ENCODE measurements around the gene ZSWIM4.
"Not testable (repeated sequence)": the region's sequence is repeated elsewhere in the genome, so short reads cannot be mapped to it uniquely, and the experiment has no call there.

Gene ZSWIM4

DNA sequence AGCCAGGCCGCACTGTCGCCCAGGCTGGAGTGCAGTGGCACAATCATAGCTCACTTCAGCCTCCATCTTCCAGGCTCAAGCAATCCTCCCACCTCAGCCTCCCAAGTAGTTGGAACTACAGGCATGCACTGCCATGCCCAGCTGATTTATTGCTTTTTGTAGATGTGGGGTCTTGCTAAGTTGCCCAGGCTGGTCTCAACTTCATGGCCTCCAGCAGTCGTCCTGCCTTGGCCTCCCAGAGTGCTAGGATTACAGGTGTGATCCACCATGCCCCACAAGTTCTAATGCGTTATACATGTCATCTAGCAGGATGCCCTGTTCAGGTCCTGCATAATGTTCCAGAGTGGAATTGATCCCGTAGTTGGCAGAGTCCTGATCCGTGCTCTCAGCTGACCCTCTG lies 16.4 kb upstream of the ZSWIM4 start:
- no peak for DNase-seq

- DNase-seq: not testable (repeated sequence)
These were observed 15.4 kb upstream of the ZSWIM4 start for GRCh38 chr19:13779794-13780193.

DNA sequence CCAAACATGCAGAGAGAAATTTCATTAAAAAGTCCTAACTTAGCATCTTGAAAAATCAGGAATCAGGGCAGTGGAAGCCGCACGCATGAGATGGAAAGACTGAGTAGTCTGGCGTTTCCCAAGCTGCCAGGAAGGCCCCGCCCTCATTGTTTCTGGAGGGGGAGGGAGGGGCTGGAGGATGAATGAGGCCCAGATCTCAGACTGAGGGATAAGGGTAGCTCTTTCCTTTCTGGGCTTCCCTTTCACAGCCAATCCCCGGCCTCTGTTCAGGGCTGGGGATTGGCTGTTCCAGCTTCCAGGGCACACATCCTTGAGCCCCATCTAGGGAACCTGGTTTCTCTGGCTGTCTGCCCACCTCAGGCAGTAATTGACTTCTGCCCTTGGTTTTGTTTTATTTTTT lies 13.7 kb upstream of the ZSWIM4 start:
- DNase-seq: peak; percentile 85

DNA sequence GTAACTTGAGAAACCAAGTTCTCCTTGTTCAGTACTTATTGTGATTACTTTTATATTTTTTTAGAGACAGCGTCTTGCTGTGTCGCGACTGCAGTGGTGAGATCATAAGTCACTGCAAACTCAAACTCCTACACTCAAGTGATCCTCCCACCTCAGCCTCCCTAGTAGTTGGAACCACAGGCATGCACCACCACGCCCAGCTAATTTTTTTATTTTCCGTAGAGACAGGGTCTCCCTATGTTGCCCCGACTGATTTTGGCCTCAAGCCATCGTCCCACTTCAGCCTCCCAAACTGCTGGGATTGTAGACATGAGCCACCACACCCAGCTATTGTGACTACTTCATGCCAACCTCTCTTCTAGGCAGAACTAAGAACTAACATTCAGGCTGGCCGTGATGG lies 12.7 kb upstream of the ZSWIM4 start:
- no peak for DNase-seq

DNA sequence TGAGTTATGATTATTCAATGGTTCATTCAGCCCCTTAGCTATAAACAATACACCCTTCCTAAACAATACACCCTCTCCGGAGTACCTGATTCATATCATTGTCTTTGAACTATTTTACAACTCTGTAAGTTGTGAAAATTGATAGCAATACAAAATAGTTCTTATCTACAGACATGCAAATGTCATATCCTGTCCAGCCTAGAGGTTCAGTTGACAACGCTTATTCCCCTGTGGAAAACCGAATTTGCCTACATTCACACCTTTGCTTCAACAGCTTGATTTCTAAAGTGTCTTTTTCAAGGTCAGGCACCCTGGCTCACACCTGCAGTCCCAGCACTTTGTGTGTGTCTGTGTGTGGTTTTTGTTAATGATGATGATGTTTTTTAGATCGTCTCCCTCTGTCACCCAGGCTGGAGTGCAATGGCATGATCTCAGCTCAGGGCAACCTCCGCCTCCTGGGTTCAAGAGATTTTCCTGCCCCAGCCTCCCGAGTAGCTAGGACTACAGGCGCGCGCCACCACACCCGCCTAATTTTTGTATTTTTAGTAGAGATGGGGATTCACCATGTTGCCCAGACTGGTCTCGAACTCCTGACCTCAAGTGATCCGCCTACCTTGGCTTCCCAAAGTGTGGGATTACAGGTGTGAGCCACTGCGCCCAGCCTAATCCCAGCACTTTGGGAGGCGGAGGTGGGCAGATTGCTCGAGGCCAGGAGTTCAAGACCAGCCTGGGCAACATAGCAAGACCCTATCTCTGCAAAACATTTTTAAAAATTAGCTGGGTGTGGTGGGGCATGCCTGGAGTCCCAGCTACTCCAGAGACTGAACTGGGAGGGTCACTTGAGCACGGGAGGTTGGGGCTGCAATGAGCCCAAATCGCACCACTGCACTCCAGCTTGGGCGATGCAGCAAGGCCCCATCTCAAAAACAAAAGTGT lies 11.4 kb upstream of the ZSWIM4 start:
- no peak for DNase-seq

- DNase-seq: peak; percentile 67
These were observed 10.4 kb upstream of the ZSWIM4 start for GRCh38 chr19:13784731-13785452.

DNA sequence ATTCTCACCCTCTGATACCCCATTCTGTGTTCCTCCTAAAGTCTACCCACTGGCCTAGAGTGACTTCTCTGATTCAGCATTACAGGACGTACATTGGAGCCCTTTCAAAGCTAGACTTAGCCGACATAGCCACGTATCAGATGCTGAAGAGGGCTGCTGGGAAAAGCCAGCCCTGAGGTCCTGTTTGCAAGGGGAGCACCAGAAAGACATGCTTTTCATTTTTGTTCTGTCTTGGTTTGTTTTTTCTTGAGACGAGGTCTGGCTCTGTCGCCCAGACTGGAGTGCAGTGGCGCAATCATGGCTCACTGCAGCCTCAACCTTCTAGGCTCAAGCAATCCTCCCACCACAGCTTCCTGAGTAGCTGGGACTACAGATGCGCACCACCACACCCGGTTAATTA lies 6.3 kb upstream of the ZSWIM4 start:
- no peak for DNase-seq

- no peak for DNase-seq
These were observed 4.9 kb upstream of the ZSWIM4 start for GRCh38 chr19:13790354-13790753.

DNA sequence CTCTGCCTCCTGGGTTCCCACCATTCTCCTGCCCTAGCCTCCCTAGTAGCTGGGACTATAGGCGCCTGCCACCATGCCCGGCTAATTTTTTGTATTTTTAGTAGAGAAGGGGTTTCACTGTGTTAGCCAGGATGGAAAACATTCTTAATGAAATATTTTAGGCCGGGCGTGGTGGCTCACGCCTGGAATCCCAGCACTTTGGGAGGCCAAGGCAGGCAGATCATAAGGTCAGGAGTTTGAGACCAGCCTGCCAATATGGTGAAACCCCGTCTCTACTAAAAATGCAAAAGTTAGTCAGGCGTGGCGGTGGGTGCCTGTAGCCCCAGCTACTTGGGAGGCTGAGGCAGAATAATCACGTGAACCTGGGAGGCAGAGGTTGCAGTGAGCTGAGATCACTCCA lies 1.9 kb upstream of the ZSWIM4 start:
- not testable (repeated sequence) for DNase-seq

DNA sequence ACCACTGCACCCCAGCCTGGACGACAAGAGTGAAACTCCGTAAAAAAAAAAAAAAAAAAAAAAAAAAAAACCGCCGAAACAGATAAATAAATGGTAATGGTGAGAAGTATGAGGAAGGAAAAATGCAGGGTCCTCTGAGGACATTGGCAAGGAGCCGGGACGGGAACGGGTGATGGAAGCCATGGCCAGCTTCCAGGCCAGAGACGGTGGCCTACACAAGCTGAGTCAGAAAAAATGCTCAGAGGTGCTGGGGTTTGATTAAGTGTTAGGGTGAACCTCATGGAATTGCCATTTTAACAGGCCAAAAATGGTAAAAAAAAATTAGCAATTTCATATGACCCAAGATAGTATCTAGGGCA lies 866 bp upstream of the ZSWIM4 start:
- no peak for DNase-seq

GRCh38 chr19:13795595-13796300 lies 505 bp downstream of the ZSWIM4 start:
- DNase-seq: no peak

DNA sequence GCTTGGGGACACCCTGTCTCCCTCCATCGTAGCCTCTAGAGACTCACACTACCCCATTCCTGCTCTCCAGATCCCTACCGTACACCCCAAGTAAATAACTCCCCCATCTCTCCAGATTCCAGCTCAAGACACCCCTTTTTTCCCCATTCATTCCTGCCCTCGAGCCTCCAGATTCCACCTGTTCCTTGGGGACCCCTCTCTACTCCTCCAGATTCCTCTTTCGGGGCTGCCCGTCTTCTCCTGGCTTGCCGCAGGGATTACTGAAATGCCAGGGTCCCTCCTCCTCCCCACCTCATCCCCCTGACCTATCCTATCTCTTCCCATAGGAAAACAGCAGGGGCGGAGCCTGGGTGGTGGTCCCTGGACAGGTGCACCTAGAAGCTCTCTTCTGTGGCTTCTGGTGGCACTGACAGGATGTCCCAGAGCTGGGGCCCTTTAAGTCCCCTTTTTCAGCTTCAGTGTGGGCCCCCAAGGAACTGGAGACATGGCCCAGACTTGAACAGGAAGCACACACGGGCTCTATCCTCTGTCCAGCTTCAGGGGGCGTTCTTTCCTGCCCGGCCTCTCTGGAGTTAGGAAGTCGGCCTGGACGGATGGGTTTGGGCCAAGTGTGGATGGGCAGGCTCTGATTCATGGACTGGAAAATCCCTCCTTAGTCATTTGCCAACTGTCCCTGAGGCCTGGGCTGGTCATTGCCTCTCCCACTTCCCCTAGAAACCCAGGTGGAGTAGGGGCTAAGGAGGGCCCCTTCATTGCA lies 1.2 kb downstream of the ZSWIM4 start:
- DNase-seq: peak; percentile 89

- no peak for DNase-seq
These were observed 1.8 kb downstream of the ZSWIM4 start for GRCh38 chr19:13797058-13797440.

GRCh38 chr19:13797870-13798269 lies 2.6 kb downstream of the ZSWIM4 start:
- no peak for DNase-seq

DNA sequence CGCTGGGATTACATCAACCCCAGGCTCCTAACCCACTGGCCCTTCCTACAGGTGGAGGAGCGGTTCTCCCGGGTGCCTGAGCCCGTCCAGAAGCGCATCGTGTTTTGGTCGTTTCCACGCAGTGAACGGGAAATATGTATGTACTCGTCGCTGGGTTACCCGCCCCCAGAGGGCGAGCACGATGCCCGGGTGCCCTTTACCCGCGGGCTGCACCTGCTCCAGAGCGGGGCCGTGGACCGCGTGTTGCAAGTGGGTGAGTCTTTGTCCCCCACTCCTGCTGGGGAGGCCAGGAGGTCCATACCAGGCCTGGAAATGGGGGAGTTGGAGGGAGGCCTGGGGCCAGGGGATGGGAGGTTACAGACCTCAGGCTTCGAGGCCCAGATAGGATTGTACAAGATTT lies 4.4 kb downstream of the ZSWIM4 start:
- no peak for DNase-seq

GRCh38 chr19:13803038-13803437 lies 7.8 kb downstream of the ZSWIM4 start:
- DNase-seq: no peak

- no peak for DNase-seq
These were observed 9.8 kb downstream of the ZSWIM4 start for GRCh38 chr19:13804830-13805683.

DNA sequence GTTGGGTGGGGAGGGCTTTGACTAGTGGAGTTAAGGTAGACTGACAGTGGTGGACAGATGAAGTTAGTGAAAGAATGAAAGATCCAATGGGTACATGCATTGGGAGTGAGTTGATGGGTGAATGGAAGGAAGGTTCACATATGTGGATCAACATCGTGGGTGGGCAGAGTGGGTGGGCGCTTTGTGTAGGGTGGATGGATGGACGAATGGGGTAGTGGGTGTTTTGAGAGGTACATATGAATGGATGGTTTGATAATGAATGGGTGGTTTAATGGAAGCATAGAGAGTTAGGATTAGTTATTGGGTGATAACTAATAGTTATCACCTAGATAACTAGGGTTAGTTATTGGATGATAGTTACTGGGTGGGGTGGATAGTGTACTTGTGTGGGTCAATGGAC lies 11.5 kb downstream of the ZSWIM4 start:
- DNase-seq: no peak

- no peak for DNase-seq
These were observed 12.3 kb downstream of the ZSWIM4 start for GRCh38 chr19:13807421-13808021.

DNA sequence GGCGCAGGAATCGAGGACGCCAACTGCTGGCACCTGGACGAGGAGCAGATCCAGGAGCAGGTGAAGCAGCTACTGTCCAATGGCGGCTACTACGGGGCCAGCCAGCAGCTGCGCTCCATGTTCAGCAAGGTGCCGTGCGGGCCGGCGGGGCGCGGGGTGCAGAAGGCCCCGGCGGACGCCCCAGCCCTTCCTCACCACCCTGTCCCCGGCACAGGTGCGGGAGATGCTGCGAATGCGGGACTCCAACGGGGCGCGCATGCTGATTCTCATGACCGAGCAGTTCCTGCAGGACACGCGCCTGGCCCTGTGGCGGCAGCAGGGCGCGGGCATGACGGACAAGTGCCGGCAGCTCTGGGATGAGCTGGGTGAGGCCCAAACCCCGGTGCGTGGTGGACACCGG lies 13.6 kb downstream of the ZSWIM4 start:
- no peak for DNase-seq

DNA sequence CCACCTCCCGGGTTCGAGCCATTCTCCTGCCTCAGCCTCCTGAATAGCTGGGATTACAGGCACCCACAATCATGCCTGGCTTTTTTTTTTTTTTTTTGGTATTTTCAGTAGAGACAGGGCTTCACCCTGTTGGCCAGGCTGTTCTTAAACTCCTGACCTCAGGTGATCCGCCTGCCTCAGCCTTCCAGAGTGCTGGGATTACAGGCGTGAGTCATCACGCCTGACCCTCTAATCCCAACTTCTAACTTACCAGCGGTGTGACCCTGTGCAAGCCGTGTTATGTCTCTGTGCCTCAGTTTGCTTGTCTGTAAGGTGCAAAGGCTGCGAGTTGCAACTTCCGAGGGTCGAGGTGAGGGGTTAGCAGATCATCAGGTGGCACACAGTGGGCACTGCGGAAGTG lies 17.3 kb downstream of the ZSWIM4 start:
- no peak for DNase-seq

DNA sequence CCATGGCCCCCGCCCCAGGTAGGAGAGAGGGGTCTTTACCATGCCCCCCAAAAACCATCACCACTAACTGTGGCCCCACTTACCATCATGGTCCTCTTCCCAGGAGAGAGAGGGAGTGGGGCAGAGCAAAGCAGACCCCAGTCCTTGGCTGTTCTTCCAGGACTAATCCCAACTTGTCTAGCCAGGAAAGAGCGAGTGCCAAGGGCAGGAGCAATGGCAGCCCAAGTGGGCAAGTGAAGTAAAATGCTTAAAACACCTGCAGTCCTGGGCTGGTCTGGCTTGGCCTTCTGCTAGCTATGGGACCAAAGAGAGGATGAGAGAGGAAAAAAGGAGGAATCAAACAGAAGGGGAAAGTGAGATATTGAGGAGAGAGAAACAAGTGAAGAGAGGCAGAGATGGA lies 17.9 kb downstream of the ZSWIM4 start:
- DNase-seq: no peak

Measured in amniotic stem cell (primary cell).